GM12801 (cell line): ENCODE measurements around the gene MYMK.

Source experiments
- CTCF ChIP-seq: IDR thresholded peaks from one replicate; pipeline ENCODE4 v1.5.1; 2011; ENCODE audit warnings: control low read depth; ENCODE audit not compliant: insufficient read length; ENCODE audit errors: extremely low read depth

The MYMK gene

DNA sequence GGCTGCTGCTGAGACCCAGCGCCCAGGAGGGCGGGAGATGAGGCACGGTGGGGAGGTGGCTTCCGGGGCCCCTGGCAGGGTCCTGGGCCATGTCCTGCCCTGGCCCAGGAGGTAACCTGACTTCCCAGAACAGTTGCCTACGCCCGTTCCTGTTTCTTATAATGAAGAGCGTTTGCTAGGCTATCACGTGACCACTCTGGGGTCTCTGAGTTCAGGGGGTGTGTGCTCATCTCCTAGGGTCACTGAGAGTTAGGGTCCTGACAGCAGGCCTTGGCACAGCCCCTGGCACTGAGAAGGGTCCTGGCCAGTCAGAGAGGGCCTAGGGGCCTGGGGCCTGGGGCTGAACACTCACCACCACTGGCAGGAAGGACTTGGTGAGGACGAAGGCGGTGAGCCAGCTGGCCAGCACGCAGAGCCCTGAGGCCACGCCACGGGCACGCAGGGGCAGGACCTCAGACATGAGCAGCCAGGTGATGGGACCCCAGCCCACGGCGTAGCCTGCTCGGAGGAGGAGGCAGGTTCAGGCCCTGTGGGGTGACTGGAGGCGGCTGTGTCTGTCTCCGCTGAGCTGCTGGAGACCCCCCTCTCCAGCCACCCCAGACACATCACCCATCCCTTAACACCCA is 51.9 kb downstream of the MYMK start:
- no peak for TF ChIP-seq CTCF

DNA sequence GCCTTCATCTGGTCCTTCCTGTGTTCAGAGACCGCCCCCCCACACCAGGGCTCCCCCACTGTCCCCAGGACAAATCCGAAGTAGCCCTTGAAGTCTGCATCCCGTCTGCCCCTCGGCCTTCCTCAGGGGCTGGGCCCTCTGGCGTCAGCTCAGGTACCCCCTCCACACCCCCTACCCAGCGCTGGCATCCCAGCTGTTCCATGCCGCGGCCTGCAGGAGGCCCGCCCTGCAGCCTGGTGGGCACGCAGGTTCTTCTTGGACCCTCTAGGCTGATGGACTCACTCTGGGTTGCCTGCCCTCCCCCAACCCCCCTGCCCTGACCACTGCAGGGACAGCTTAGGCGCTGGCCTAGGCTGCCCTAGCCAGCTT is 52.5 kb downstream of the MYMK start:
- no peak for TF ChIP-seq CTCF

GRCh38 chr9:133471551-133472276 is 53.0 kb downstream of the MYMK start:
- TF ChIP-seq CTCF: no peak

GRCh38 chr9:133470988-133471387 is 53.8 kb downstream of the MYMK start:
- TF ChIP-seq CTCF: no peak

- TF ChIP-seq CTCF: no peak
Observed at GRCh38 chr9:133470427-133470924, 54.3 kb downstream of the MYMK start.

- no peak for TF ChIP-seq CTCF
Observed at GRCh38 chr9:133468777-133469421, 55.9 kb downstream of the MYMK start.

GRCh38 chr9:133468374-133468773 is 56.4 kb downstream of the MYMK start:
- no peak for TF ChIP-seq CTCF
